HG03571 (cell line): ENCODE data around the gene AAMDC.

Experiments
- ATAC-seq: cut with Tn5 transposase; IDR thresholded peaks from one replicate; pipeline ENCODE4 v1.9.1; 2021; ENCODE audit not compliant: unreplicated experiment

AAMDC gene

GRCh38 chr11:77820565-77821348 lies at the start of gene AAMDC, which contains the start of gene RSF1:
AAMDC (plus strand) TSS chr11:77821144; CDS start chr11:77842497, 21,353 bp downstream.
RSF1 (minus strand) TSS chr11:77820722; CDS start chr11:77820714, 8 bp downstream.
- peak; percentile 86 for ATAC-seq

GRCh38 chr11:77775936-77776335 lies 45.0 kb upstream of the AAMDC start:
- no peak for ATAC-seq

GRCh38 chr11:77776455-77776854 lies 44.5 kb upstream of the AAMDC start:
- no peak for ATAC-seq

GRCh38 chr11:77778118-77778517 lies 42.8 kb upstream of the AAMDC start:
- ATAC-seq = no peak

- no peak for ATAC-seq
Measured at GRCh38 chr11:77778549-77778948, 42.4 kb upstream of the AAMDC start.

- ATAC-seq = no peak
Measured at GRCh38 chr11:77779935-77780334, 41.0 kb upstream of the AAMDC start.

GRCh38 chr11:77783025-77783424 lies 37.9 kb upstream of the AAMDC start:
- no peak for ATAC-seq

- ATAC-seq = no peak
Measured at GRCh38 chr11:77784572-77784971, 36.4 kb upstream of the AAMDC start.

GRCh38 chr11:77789061-77789730 lies 31.7 kb upstream of the AAMDC start:
- no peak for ATAC-seq

GRCh38 chr11:77789731-77790476 lies 31.0 kb upstream of the AAMDC start:
- no peak for ATAC-seq

GRCh38 chr11:77791301-77791700 lies 29.6 kb upstream of the AAMDC start:
- no peak for ATAC-seq

GRCh38 chr11:77793972-77794371 lies 27.0 kb upstream of the AAMDC start:
- no peak for ATAC-seq

- no peak for ATAC-seq
Measured at GRCh38 chr11:77799338-77799737, 21.6 kb upstream of the AAMDC start.

GRCh38 chr11:77800449-77800848 lies 20.5 kb upstream of the AAMDC start:
- no peak for ATAC-seq

- no peak for ATAC-seq
Measured at GRCh38 chr11:77801477-77801876, 19.5 kb upstream of the AAMDC start.

- ATAC-seq = no peak
Measured at GRCh38 chr11:77806415-77806814, 14.5 kb upstream of the AAMDC start.

- no peak for ATAC-seq
Measured at GRCh38 chr11:77806993-77807392, 14.0 kb upstream of the AAMDC start.

- no peak for ATAC-seq
Measured at GRCh38 chr11:77813256-77813655, 7.7 kb upstream of the AAMDC start.

GRCh38 chr11:77814848-77815247 lies 6.1 kb upstream of the AAMDC start:
- ATAC-seq = no peak

- ATAC-seq = no peak
Measured at GRCh38 chr11:77815459-77815858, 5.5 kb upstream of the AAMDC start.

GRCh38 chr11:77819411-77819920 lies 1.5 kb upstream of the AAMDC start:
- peak; percentile 43 for ATAC-seq
